Measurements from ENCODE around the gene TXN2. TPM values are rescaled to one million over a fixed set of nuclear protein-coding genes. Genes with fewer than 3 reads are reported as not detected.
A peak's percentile ranks its signal among the peaks of the same experiment; 100 is the strongest.

The TXN2 gene
- total RNA-seq, 4 donors from 2014 or later, result 36.4 to 78.3 (median 63.4) TPM

- peak overlapping the region in 1 of 2 donors; percentile 39 for H3K4me3 ChIP-seq
These were observed 11.1 kb downstream of the TXN2 start for GRCh38 chr22:36470162-36470993.

DNA sequence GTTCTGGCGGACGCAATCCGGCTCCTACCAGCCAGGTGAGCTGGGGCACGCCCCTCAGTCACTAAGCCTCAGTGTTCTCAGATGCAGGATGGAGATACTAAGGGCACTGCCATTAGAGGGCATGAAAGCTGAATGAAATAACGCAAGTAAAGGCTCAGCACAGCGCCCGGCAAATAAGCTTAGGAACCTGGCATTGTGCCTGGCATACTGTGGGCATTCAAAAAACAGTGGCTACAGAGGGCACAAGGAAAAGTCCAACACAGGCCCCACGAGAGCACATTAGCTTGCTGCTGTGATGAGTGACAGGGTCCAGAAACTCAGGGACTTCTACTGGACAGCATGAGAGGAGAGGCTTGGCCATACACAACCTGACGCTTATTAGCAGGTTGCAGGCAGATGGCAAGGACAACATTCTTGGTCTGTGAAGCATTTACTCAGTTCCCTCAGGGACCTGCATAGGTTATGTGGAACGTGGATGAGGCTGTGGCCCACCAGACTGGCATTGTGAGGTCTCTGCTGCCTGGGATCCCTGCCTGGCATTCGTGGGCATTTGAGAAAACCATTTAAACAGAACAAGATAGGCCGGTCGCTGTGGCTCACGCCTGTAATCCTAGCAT, 12.2 kb downstream of the TXN2 start:
- WGBS, 2 donors (ENCODE audit: low coverage in 1 of 2), result 46 to 52% methylated on average over 9 to 14 of the region's 14 CpGs
- ATAC-seq, result no peak
- Histone ChIP-seq H3K27ac (peak overlapping the region; percentile 87 to 95 (median 92)), H3K4me3 (no peak overlapping the region), H3K36me3 (peaks cover 0 to 39% of the 10 kb centered on the region in 2 donors), H3K9me3 (no peaks in the 10 kb centered on the region), H3K4me1 (peaks cover 0 to 95% (median 51%) of the 10 kb centered on the region in 3 donors), H3K27me3 (no peaks in the 10 kb centered on the region)
- TF ChIP-seq CTCF (IDR thresholded peaks at IDR 0.05) (no peak), EP300 (IDR thresholded peaks at IDR 0.05) (no peak), POLR2AphosphoS5 (IDR thresholded peaks at IDR 0.05) (peak; percentile 52)

More at GRCh38 chr22:36470162-36470993, 11.1 kb downstream of the TXN2 start:
- peaks cover 0 to 94% (median 42%) of the 10 kb centered on the region in 3 donors for H3K4me1 ChIP-seq
- ATAC-seq, result peak; percentile 69
- no peak for TF ChIP-seq POLR2A (IDR thresholded peaks at IDR 0.05)
- no peak for TF ChIP-seq EP300 (IDR thresholded peaks at IDR 0.05)
- TF ChIP-seq CTCF (IDR thresholded peaks at IDR 0.05), result peak in 3 of 4 experiments; percentile 94 to 99 (median 97)
- TF ChIP-seq POLR2AphosphoS5 (IDR thresholded peaks at IDR 0.05), result peak; percentile 60
- peak overlapping the region; percentile 87 to 95 (median 92) for H3K27ac ChIP-seq
- WGBS, 2 donors (ENCODE audit: low coverage in 1 of 2), result 18 to 35% methylated on average over 6 to 7 of the region's 14 CpGs
- H3K36me3 ChIP-seq, result peaks cover 0 to 51% of the 10 kb centered on the region in 2 donors
- no peaks in the 10 kb centered on the region for H3K9me3 ChIP-seq
- H3K27me3 ChIP-seq, result no peaks in the 10 kb centered on the region

DNA sequence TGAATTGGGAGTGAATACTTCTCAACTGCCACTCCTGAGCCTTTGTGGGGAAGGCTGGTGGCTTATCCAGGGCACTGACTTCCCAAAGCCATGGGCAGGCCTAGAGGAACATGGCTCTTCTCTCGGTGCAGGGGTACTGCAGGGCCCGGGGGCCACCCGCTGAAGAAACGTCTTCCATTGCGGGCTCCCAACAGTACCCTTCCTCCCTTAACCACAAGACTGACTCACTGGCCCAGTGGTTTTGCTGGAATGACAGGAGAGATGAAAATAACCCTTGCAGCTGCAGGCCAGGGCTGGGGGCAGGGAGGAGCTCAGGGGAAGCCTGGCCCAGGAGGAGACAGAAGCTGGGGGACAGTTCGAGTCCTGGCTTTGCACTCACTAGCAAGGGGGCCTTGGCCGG, 13.5 kb downstream of the TXN2 start:
- no peak for TF ChIP-seq CTCF (IDR thresholded peaks at IDR 0.05)
- TF ChIP-seq POLR2A (IDR thresholded peaks at IDR 0.05), result no peak
- TF ChIP-seq POLR2AphosphoS5 (IDR thresholded peaks at IDR 0.05), result no peak
- TF ChIP-seq EP300 (IDR thresholded peaks at IDR 0.05), result no peak
- Histone ChIP-seq H3K4me3 (no peak overlapping the region), H3K4me1 (peaks cover 0 to 85% (median 48%) of the 10 kb centered on the region in 3 donors), H3K36me3 (peaks cover 0 to 27% of the 10 kb centered on the region in 2 donors), H3K9me3 (no peaks in the 10 kb centered on the region), H3K27ac (peak overlapping the region; percentile 87 to 95 (median 92)), H3K27me3 (no peaks in the 10 kb centered on the region)
- ATAC-seq, result no peak
- WGBS, 2 donors (ENCODE audit: low coverage in 1 of 2), result 50% methylated on average over 2 of the region's 7 CpGs; no CpG with 5 or more reads in 1 of the 2 donors

- H3K36me3 ChIP-seq, result peaks cover 0 to 20% of the 10 kb centered on the region in 2 donors
- TF ChIP-seq CTCF (IDR thresholded peaks at IDR 0.05) (no peak), POLR2AphosphoS5 (IDR thresholded peaks at IDR 0.05) (peak; percentile 3), POLR2A (IDR thresholded peaks at IDR 0.05) (no peak), EP300 (IDR thresholded peaks at IDR 0.05) (no peak)
- H3K4me1 ChIP-seq, result peaks cover 0 to 83% (median 50%) of the 10 kb centered on the region in 3 donors
- no peaks in the 10 kb centered on the region for H3K9me3 ChIP-seq
- H3K27me3 ChIP-seq, result no peaks in the 10 kb centered on the region
- H3K4me3 ChIP-seq, result no peak overlapping the region
- H3K27ac ChIP-seq, result peak overlapping the region; percentile 87 to 95 (median 92)
- WGBS, 2 donors (ENCODE audit: low coverage in 1 of 2), result 22 to 52% methylated on average over 6 to 7 of the region's 14 CpGs
- ATAC-seq, result no peak
These were observed 14.2 kb downstream of the TXN2 start for GRCh38 chr22:36467042-36467810.
